Progenitor cell of endocrine pancreas (in vitro differentiated cells): ENCODE results near the gene BBS9. TPM values are rescaled to one million over a fixed set of nuclear protein-coding genes. Genes with fewer than 3 reads are reported as not detected.

ENCODE experiments used
- DNase-seq: peaks from one replicate; pipeline ENCODE4 v3.0.0; 2021; ENCODE audit warnings: low spot score; ENCODE audit not compliant: unreplicated experiment
- H3K27ac Mint-ChIP-seq: 2 replicates; pipeline ENCODE4 v1.8.0; 2021; ENCODE audit warnings: mild to moderate bottlenecking, moderate library complexity, mixed read lengths
- H3K27me3 Mint-ChIP-seq: 2 replicates; pipeline ENCODE4 v1.8.0; 2021; ENCODE audit warnings: mixed read lengths
- H3K36me3 Mint-ChIP-seq: 2 replicates; pipeline ENCODE4 v1.8.0; 2022; ENCODE audit warnings: mixed read lengths; ENCODE audit not compliant: insufficient read depth
- H3K4me1 Mint-ChIP-seq: 2 replicates; pipeline ENCODE4 v1.8.0; 2021; ENCODE audit warnings: low read depth, mixed read lengths
- H3K4me3 Mint-ChIP-seq: 2 replicates; pipeline ENCODE4 v1.8.0; 2021; ENCODE audit warnings: low read depth, mild to moderate bottlenecking, moderate library complexity, mixed read lengths
- H3K9me3 Mint-ChIP-seq: 2 replicates; pipeline ENCODE4 v1.8.0; 2021; ENCODE audit warnings: low read depth, mixed read lengths
- total RNA-seq: library from RNA; stranded (reverse); gene quantifications from 2 replicates; pipeline ENCODE4 v1.2.1, GENCODE V29; 2021
- TF ChIP-seq, protein P1 (sequence below): fragments of 200-600 bp; sonication (generic); IDR thresholded peaks from one replicate; pipeline ENCODE4 v1.5.0; 2021; ENCODE audit warnings: antibody characterized with exemption, mild to moderate bottlenecking; ENCODE audit not compliant: unreplicated experiment

BBS9 gene
- total RNA-seq, 1 donor from 2014 or later, result 25.5 TPM

DNA sequence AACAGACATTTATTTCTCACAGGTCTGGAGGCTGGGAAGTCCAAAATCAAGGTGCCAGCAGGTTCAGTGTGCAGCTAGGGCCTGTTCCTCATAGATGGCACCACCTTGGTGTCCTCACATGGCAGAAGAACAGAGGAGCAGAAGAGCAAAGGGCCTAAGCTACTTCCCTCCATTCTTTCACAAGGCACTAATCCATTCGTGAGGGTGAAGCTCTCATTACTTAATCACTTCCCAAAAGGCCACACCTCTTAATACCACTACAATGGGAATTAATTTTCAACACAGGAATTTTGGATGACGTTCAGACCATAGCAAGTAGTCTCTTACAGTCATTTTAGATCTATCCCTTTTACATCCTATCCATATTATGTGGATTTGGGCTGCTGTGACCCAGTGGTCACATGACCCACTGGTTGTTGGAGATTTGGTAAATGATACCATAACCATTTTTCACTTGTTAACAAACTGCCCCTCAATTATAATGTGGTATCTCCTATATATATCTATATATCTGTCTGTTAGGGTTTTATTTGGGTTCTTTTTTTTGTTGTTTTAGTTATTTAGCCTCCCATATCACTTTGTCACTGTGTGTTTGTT lies 63.4 kb downstream of the BBS9 start:
- TF ChIP-seq, protein P1, sequence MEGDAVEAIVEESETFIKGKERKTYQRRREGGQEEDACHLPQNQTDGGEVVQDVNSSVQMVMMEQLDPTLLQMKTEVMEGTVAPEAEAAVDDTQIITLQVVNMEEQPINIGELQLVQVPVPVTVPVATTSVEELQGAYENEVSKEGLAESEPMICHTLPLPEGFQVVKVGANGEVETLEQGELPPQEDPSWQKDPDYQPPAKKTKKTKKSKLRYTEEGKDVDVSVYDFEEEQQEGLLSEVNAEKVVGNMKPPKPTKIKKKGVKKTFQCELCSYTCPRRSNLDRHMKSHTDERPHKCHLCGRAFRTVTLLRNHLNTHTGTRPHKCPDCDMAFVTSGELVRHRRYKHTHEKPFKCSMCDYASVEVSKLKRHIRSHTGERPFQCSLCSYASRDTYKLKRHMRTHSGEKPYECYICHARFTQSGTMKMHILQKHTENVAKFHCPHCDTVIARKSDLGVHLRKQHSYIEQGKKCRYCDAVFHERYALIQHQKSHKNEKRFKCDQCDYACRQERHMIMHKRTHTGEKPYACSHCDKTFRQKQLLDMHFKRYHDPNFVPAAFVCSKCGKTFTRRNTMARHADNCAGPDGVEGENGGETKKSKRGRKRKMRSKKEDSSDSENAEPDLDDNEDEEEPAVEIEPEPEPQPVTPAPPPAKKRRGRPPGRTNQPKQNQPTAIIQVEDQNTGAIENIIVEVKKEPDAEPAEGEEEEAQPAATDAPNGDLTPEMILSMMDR, result no peak
- Mint-ChIP-seq H3K9me3 (no peaks in the 10 kb centered on the region), H3K27ac (no peak overlapping the region), H3K4me1 (peaks cover 11% of the 10 kb centered on the region), H3K4me3 (no peak overlapping the region), H3K36me3 (peaks cover 2% of the 10 kb centered on the region), H3K27me3 (no peaks in the 10 kb centered on the region)
- no peak for DNase-seq

DNA sequence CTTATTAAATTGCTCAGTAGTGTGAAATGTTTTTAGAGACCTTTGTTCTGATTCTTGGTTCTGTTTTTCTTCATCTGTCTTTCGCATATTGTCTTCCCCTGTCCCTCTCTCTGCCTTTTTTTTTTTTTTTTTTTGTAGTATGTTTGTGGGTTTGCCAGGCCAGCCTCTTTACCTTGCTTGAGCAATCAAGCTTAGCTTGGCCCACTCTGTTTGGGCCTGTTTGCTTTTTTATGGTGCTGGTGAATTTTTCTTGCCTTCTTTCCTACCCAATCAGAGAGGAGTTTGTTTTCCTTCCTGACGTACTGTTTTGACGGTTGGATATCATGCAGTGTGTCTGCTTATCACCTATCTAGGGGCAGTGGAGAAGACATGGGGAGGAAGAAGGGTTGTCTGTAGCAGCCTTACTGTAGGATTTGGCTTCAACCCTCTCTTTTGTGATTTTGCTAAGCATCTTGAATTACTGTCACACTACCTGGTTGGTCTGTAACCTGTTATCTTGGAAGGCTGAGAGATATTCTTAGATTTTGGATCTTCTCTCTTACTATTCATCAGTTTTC lies 64.0 kb downstream of the BBS9 start:
- H3K27me3 Mint-ChIP-seq, result no peaks in the 10 kb centered on the region
- peaks cover 2% of the 10 kb centered on the region for H3K36me3 Mint-ChIP-seq
- no peak for DNase-seq
- no peaks in the 10 kb centered on the region for H3K9me3 Mint-ChIP-seq
- H3K4me1 Mint-ChIP-seq, result peaks cover 11% of the 10 kb centered on the region
- H3K27ac Mint-ChIP-seq, result no peak overlapping the region
- TF ChIP-seq, protein P1, result no peak
- no peak overlapping the region for H3K4me3 Mint-ChIP-seq

DNA sequence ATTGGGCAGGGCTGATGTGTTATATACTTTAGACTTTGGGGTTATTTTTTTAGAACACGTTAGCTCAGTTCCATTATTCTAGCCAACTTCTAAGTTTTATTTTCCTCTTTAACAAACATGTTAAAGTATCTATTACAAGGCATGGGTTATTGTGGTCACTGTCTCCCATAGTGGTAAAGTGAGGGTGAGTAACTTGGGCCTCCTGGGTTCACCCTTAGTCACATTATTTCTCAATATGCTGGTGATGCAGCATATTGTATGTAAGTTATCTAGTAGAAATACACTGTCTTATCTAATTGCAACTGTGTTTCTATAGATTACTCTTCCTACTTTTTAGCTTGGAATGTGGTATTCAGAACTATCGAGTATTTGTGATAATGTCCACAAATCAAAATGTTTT lies 65.9 kb downstream of the BBS9 start:
- H3K4me1 Mint-ChIP-seq, result peaks cover 11% of the 10 kb centered on the region
- no peak for DNase-seq
- no peaks in the 10 kb centered on the region for H3K9me3 Mint-ChIP-seq
- H3K36me3 Mint-ChIP-seq, result peaks cover 2% of the 10 kb centered on the region
- H3K27me3 Mint-ChIP-seq, result no peaks in the 10 kb centered on the region
- no peak overlapping the region for H3K27ac Mint-ChIP-seq
- TF ChIP-seq, protein P1, result no peak
- H3K4me3 Mint-ChIP-seq, result no peak overlapping the region

DNA sequence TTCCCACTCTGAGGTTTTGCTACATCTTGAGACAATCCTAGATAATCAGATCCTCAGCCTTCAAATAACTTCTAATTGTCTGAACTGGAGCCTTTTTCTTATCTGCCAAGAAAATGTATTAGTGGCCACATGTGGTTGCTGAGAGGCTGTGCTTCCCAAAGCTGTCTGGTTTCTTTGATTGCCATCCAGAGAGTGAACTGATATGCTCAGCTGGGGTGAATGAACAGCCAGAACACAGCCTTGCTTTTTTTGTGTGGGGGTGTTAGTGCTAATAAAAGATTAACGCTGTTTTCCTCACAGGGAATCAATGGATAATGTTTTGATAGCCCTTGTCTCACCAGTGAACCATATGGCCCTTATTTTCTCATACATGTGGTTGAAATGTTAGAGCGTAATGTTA lies 66.9 kb downstream of the BBS9 start:
- TF ChIP-seq, protein P1, result no peak
- Mint-ChIP-seq H3K27me3 (no peaks in the 10 kb centered on the region), H3K36me3 (peaks cover 2% of the 10 kb centered on the region), H3K27ac (no peak overlapping the region), H3K4me3 (no peak overlapping the region), H3K4me1 (peaks cover 4% of the 10 kb centered on the region), H3K9me3 (no peaks in the 10 kb centered on the region)
- no peak for DNase-seq

DNA sequence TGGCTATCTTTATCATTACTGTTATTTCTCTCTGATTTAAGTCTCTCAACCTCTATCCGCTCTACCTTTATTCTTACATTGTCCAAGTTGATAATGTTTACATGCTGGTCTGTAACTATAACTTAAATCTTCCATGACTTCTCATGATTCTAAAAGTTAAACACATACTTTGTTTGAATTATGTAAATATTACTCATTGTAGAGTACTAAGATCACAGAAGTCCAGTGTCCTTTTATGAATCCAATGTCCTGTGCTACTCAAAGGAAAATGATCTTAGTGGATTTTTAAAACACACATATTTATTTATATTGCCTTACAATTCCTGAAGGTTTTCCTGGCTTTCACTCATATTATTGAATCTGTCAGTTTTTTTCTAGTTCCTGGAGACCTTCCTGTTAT lies 70.9 kb downstream of the BBS9 start:
- Mint-ChIP-seq H3K27ac (no peak overlapping the region), H3K9me3 (no peaks in the 10 kb centered on the region), H3K4me1 (no peaks in the 10 kb centered on the region), H3K36me3 (no peaks in the 10 kb centered on the region), H3K27me3 (no peaks in the 10 kb centered on the region), H3K4me3 (no peak overlapping the region)
- no peak for DNase-seq
- TF ChIP-seq, protein P1, result no peak
